HG02571 (cell line): Measurements from ENCODE around the gene DQX1.
"Not testable (repeated sequence)": the region's sequence is repeated elsewhere in the genome, so short reads cannot be mapped to it uniquely, and the experiment has no call there.

Experiments
- ATAC-seq: cut with Tn5 transposase; IDR thresholded peaks from one replicate; pipeline ENCODE4 v1.9.1; 2021; ENCODE audit warnings: mild to moderate bottlenecking, moderate library complexity; ENCODE audit not compliant: unreplicated experiment

DQX1 gene, protein sequence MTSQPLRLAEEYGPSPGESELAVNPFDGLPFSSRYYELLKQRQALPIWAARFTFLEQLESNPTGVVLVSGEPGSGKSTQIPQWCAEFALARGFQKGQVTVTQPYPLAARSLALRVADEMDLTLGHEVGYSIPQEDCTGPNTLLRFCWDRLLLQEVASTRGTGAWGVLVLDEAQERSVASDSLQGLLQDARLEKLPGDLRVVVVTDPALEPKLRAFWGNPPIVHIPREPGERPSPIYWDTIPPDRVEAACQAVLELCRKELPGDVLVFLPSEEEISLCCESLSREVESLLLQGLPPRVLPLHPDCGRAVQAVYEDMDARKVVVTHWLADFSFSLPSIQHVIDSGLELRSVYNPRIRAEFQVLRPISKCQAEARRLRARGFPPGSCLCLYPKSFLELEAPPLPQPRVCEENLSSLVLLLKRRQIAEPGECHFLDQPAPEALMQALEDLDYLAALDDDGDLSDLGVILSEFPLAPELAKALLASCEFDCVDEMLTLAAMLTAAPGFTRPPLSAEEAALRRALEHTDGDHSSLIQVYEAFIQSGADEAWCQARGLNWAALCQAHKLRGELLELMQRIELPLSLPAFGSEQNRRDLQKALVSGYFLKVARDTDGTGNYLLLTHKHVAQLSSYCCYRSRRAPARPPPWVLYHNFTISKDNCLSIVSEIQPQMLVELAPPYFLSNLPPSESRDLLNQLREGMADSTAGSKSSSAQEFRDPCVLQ

GRCh38 chr2:74525717-74526648 is at the start of gene DQX1:
Gene DQX1, minus strand, starts transcription at chr2:74526231. Its CDS starts 502 bp downstream, at chr2:74525729.
- no peak for ATAC-seq

GRCh38 chr2:74575320-74575719 is 49.3 kb upstream of the DQX1 start:
- no peak for ATAC-seq

- ATAC-seq: peak; percentile 33
These were observed 47.9 kb upstream of the DQX1 start for GRCh38 chr2:74573747-74574562.

- ATAC-seq: no peak
These were observed 46.3 kb upstream of the DQX1 start for GRCh38 chr2:74572178-74572925.

GRCh38 chr2:74571058-74571457 is 45.0 kb upstream of the DQX1 start:
- peak; percentile 59 for ATAC-seq

- ATAC-seq: no peak
These were observed 43.7 kb upstream of the DQX1 start for GRCh38 chr2:74569686-74570085.

DNA sequence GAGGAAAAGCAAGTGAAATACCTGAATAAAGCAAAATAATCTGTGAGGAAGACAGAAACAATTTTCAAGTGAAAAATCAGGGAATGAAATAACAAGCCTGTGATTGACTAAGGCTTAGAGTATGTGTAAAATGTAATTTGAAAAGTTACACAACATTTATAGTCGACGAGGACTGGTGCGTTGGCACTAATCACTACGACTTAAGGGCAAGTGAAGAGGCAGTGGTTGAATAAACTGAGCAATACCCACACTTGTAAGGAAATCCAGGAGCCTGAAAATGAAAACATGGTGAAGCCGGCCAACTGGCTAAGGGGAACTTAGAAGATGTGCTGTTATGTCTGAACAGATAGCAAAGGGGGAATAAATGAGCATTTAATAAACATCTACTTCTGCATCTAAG is 41.9 kb upstream of the DQX1 start:
- no peak for ATAC-seq

DNA sequence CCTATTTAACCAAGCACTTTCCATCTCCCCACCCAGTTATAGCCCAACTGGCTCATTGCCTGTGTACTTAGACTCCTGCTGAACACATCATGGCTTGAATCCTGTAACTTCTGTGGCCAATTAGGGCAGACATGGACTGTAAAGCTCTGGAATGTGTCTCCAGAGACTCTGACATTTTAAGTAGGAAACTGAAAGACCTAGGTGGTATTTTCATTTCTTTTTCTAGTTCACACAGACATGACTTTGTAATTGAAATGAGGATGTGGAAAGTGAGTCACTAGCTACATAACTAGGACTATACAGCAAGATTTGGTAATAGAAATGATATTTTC is 40.7 kb upstream of the DQX1 start:
- no peak for ATAC-seq

DNA sequence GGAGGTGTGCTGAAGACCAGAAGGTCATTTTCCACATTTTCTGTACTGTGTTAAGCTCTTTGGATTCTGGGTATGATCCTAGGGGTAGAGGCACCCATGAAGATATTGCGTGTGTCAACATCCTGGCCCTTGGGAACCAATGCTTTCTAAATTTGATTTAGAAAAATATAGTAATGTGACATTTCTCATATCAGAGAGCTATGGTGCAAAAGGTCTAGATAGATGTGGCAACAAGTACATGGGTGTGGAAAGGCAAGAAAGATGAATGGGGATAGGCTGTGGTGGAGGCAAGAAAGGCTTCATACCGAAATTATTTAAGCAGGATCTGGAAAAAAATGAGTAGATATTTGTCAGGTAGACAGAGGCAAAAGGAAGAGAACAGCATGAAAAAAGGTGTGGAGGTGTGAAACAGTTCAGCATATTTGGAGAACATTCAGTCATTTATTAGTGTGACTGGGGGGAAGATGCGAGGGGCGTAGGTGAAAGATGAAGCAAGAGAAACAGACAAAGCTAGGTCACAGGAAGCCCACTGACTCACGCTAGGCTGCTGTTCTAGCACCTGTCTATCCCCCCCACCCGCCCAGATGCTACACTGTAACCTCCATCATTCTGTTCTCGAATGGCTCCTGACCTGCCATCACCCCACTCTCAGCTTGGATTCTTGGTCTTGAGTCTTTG is 40.2 kb upstream of the DQX1 start:
- ATAC-seq: no peak

- no peak for ATAC-seq
These were observed 38.2 kb upstream of the DQX1 start for GRCh38 chr2:74564222-74564621.

GRCh38 chr2:74562126-74562775 is 36.2 kb upstream of the DQX1 start:
- ATAC-seq: no peak

DNA sequence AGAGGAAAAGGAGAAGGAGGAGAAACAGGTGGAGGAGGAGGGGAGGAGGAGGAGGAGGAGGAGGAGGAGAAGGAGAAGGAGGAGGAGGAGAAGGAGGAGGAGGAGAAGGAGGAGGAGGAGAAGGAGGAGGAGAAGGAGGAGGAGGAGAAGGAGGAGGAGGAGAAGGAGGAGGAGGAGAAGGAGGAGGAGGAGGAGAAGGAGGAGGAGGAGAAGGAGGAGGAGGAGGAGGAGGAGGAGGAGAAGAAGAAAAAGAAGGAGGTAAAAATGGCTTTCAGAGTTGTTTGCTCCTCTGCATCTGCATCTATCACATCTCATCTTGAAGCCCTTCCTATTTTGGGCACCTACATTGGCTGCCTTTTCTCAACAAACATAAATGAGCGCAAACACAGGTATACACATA is 35.0 kb upstream of the DQX1 start:
- not testable (repeated sequence) for ATAC-seq

GRCh38 chr2:74560591-74560990 is 34.6 kb upstream of the DQX1 start:
- ATAC-seq: no peak

GRCh38 chr2:74559912-74560311 is 33.9 kb upstream of the DQX1 start:
- no peak for ATAC-seq

DNA sequence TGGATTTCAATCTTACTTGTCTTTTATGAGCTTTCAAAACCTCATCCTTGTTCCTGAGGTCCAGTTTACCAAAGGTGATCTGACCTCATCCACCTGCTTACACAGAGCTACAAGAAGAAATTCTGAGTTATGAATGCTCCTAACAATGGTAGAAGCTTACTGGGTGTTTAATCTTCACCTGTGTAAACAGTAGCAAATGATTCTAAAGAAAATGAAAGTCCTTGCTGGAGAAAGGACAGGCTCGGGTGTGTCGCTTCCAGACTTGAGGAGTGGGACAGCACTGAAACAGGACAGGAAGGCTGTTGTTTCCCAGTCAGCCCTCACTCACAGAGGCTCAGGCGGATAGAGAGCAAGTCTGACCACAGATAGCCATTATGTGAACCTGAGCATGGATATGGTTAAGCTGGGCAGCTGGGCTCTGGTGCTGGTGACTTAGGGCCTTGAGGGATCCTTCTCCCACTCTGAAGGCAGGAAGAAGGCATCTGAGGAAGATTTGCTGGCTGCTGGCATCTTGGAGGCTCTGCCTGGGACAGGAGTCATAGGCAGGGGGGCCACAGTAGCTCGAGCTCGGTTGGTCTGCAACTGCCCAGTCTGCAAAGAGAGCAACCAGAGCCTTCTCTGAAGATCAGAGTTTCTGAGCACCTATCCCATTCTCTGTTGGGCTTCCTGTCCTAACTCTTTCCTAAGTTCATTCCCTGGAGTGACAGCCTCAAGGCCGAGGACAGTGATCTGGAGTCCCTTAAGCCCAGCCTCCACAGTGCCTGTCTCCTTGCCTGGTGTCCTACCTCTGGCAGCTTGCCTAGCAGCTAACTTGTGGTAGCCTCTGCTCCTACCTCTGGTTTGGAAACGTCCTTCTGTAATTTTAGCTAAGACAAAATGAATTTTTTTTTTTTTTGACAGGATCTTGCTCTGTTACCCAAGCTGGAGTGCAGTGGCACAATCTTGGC is 32.5 kb upstream of the DQX1 start:
- no peak for ATAC-seq

DNA sequence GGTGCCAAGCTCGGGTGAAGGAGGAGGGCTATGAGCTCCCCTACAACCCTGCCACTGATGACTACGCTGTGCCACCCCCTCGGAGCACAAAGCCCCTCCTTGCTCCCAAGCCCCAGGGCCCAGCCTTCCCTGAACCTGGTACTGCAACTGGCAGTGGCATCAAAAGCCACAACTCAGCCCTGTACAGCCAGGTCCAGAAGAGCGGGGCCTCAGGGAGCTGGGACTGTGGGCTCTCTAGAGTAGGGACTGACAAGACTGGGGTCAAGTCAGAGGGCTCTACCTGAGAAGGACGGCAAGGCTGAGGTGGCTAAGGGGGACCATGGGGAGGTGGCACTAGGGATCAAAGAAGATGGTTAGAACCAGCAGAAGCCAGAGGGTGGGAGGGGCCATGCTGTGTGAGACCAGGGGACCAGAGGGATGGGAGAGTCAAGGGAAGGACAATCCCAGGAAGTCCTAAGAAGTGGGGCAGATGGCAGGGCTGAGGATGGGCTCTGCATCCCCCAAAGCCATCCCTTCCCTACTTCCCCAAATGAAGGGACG is 30.9 kb upstream of the DQX1 start:
- ATAC-seq: no peak

- ATAC-seq: no peak
These were observed 30.1 kb upstream of the DQX1 start for GRCh38 chr2:74556159-74556558.
